Stimulated activated naive CD4-positive, alpha-beta T cell (primary cell): ENCODE measurements around the gene ZC3HAV1L.
"Not testable (repeated sequence)": the region's sequence is repeated elsewhere in the genome, so short reads cannot be mapped to it uniquely, and the experiment has no call there.

Experiments used
- DNase-seq, 6 experiments: peaks; one replicate each; lab custom pipeline; 2025; lab: John Stamatoyannopoulos, UW

The ZC3HAV1L gene

GRCh38 chr7:139018910-139019309, 16.9 kb downstream of the ZC3HAV1L start:
- DNase-seq, result no peak

DNA sequence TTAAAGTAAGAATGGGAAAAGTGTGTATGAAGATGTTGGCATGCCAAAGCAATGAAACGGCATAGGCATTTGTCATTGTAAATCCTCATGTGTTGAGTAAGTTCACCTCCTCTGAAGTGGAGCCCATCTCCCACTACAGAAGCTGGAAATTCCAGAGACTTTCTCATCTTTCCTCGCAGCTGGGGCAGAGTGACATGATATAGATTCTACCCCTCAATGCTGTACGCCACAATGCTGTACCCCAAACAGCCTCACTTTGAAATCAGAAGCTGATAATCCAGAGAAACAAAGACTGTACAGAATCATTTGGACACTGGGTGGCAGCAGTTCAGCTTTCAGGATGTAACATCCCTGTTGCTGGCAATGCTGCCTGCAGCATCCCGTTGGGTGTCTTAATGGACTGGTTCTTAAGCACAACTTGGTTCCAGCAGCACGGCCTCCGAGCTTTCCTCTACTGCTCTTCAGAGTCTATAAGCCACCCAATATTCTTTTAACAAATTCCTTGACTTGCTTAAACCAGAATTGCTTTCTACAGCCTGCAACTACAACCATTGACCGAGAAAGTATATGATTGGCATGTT, 18.8 kb downstream of the ZC3HAV1L start:
- peak; percentile 12 to 64 (median 33) for DNase-seq

GRCh38 chr7:139011373-139011772, 24.5 kb downstream of the ZC3HAV1L start:
- no peak for DNase-seq

DNA sequence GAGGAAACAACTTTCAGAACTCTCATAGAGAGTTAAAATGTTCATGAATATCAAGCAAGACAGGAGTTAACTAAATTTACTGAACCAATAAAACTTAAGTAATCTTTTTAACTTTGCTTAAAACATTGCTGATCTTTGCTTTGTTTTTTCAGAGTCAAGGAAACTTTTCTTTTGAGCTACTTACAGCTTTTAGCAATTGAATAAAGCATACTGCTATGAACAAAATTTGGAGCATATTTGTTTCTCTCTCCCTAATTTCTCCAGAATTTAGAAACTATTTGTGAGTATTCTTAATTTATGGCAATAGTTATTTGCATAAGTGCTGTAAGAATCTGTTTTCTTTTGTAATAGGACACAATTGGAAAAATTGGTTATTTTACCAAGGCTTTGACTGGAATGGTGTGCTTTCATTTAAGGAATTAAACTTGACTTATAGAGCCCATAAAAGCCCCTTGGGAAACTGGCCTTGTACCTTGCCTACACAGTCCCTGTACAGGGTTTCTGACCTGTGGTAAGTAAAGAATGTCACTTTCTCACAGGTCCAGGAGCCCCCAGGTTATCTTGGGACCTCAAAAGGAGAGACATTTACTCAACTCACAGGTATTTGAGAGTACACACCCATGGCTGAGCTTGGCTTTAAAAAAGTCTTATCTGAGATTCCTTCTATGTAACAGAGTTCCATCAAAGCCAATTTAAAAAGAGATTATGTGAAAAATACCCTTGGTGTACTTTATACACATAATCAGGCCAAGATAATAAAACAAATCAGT, 31.3 kb downstream of the ZC3HAV1L start:
- peak in 1 of 6 experiments; percentile 3 for DNase-seq

GRCh38 chr7:138999414-138999813, 36.4 kb downstream of the ZC3HAV1L start:
- no peak for DNase-seq

- DNase-seq, result no peak
Observed at GRCh38 chr7:138992052-138992531, 43.8 kb downstream of the ZC3HAV1L start.

GRCh38 chr7:138987686-138988085, 48.2 kb downstream of the ZC3HAV1L start:
- no peak for DNase-seq

GRCh38 chr7:138982204-138982623, 53.6 kb downstream of the ZC3HAV1L start:
- peak in 1 of 6 experiments; percentile 17 for DNase-seq

- DNase-seq, result peak in 4 of 6 experiments; percentile 20 to 28 (median 25)
Observed at GRCh38 chr7:138981332-138982203, 54.3 kb downstream of the ZC3HAV1L start, which contains the start of gene KIAA1549. Gene KIAA1549, minus strand, starts transcription at chr7:138981389. Its CDS starts 120 bp downstream, at chr7:138981269.

DNA sequence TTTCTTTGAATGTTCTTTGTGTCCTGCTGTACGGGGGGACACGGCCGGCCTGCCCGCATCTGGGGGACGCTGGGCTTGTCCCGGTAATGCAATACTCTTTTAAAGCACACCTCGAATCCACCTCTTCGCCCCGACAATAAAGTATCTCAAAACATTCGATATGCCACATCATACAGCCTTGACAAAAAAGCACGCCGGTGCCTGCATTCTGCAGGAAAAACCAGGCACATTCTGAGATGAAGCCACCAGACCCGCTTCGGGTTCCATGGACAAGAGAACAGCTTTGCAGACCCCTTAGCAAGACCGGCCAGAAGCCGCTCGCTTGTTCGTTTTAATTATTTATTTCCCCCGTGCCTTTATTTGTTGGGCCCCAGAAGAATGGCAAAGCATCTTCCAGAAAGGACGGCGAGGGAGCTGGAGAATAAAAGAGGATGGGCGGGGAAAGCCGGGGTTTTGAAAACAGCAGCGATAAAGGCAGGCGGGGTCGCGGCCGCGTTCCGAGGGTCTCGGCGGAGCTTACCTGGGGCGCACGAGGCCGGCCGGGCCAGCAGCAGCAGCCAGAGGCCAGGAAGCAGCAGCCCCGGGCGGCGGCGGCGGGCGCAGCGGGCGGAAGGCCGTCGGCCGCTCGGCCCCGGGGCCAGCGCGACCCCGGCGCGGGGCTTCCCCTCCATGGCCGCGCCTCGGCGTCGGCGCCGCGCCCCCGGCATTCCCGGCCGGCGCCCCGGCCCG, 55.1 kb downstream of the ZC3HAV1L start:
- DNase-seq, result peak in 1 of 6 experiments; percentile 17

- no peak for DNase-seq
Observed at GRCh38 chr7:138979988-138980562, 55.8 kb downstream of the ZC3HAV1L start.

- peak in 1 of 6 experiments; percentile 1 for DNase-seq
Observed at GRCh38 chr7:138979226-138979979, 56.4 kb downstream of the ZC3HAV1L start.

GRCh38 chr7:138978541-138979184, 57.2 kb downstream of the ZC3HAV1L start:
- no peak for DNase-seq

- DNase-seq, result not testable (repeated sequence)
Observed at GRCh38 chr7:138976161-138976560, 59.7 kb downstream of the ZC3HAV1L start.
